PFSK-1 (cell line): Measurements from ENCODE around the gene IL26.

ENCODE experiments used
- FOXP2 ChIP-seq: optimal IDR thresholded peaks from 2 replicates; pipeline ENCODE3; 2011; ENCODE audit warnings: borderline replicate concordance, control low read depth, inconsistent platforms; ENCODE audit not compliant: insufficient read depth; ENCODE audit errors: extremely low read length, extremely low read depth
- POLR2AphosphoS5 ChIP-seq: IDR thresholded peaks from 2 replicates; pipeline ENCODE4 v1.6.1; 2012; ENCODE audit warnings: low read depth, mild to moderate bottlenecking, control low read depth, low read length, moderate library complexity
- SIN3A ChIP-seq: IDR thresholded peaks from 2 replicates; pipeline ENCODE4 v1.6.1; 2012; ENCODE audit warnings: mild to moderate bottlenecking, low read length, moderate library complexity, borderline replicate concordance; ENCODE audit not compliant: insufficient read depth
- TAF1 ChIP-seq: IDR thresholded peaks from 2 replicates; pipeline ENCODE4 v1.6.1; 2012; ENCODE audit warnings: low read length, control low read depth, borderline replicate concordance; ENCODE audit not compliant: insufficient read depth
- TF ChIP-seq, protein P1 (sequence below), 2 experiments: IDR thresholded peaks; 2 replicates each; pipeline versions ENCODE4 v1.6.1 to v1.8.0; 2011 to 2012; ENCODE audit warnings: low read depth in 2 of 2, low read length in 2 of 2, control low read depth in 1 of 2, inconsistent platforms in 1 of 2, mild to moderate bottlenecking in 1 of 2, moderate library complexity in 1 of 2; ENCODE audit not compliant: insufficient read depth in 1 of 2

The IL26 gene

DNA sequence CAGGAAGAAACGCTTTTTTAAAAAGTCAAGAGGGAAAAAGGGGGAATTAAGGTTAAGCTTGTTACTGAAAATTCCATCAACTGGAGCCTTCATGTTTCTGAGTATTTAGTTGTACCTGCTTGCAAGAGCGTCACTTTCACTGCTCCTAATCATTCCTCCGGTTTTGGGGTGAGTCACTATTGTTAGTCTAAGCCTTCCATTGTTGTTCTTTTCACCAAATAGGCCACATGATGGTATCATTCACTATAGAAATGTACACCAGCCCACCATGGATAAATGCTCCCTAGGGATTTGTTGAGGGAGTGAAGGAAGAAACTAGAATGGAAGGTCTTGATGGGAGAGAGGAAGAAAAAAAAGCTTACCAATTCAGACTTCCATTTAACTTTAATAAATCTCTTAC lies 24.8 kb upstream of the IL26 start:
- no peak for TF ChIP-seq POLR2AphosphoS5
- TF ChIP-seq SIN3A: no peak

DNA sequence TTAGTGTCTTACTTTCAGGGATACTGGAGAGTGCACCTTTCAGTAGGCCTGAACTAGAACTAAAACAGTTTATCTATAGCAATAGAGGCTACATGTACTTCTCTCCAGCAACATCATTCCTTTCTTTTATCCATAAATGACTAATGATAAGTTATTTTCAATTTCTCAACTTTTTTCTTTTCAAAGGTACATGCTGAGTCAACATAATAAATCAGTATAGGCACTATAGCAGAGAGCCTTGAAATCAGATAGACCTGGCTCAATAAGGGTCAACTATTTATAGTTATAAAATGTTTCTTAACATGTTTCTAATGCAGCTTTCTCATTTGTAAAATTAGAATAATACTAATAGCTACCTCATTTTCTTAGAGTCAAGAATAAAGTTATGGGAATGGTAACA lies 22.2 kb upstream of the IL26 start:
- no peak for TF ChIP-seq SIN3A
- TF ChIP-seq, protein P1, sequence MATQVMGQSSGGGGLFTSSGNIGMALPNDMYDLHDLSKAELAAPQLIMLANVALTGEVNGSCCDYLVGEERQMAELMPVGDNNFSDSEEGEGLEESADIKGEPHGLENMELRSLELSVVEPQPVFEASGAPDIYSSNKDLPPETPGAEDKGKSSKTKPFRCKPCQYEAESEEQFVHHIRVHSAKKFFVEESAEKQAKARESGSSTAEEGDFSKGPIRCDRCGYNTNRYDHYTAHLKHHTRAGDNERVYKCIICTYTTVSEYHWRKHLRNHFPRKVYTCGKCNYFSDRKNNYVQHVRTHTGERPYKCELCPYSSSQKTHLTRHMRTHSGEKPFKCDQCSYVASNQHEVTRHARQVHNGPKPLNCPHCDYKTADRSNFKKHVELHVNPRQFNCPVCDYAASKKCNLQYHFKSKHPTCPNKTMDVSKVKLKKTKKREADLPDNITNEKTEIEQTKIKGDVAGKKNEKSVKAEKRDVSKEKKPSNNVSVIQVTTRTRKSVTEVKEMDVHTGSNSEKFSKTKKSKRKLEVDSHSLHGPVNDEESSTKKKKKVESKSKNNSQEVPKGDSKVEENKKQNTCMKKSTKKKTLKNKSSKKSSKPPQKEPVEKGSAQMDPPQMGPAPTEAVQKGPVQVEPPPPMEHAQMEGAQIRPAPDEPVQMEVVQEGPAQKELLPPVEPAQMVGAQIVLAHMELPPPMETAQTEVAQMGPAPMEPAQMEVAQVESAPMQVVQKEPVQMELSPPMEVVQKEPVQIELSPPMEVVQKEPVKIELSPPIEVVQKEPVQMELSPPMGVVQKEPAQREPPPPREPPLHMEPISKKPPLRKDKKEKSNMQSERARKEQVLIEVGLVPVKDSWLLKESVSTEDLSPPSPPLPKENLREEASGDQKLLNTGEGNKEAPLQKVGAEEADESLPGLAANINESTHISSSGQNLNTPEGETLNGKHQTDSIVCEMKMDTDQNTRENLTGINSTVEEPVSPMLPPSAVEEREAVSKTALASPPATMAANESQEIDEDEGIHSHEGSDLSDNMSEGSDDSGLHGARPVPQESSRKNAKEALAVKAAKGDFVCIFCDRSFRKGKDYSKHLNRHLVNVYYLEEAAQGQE (IDR thresholded peaks at IDR 0.05; ENCODE audit: insufficient read depth in 1 of 2, low read depth in 2 of 2, low read length in 2 of 2): no peak

DNA sequence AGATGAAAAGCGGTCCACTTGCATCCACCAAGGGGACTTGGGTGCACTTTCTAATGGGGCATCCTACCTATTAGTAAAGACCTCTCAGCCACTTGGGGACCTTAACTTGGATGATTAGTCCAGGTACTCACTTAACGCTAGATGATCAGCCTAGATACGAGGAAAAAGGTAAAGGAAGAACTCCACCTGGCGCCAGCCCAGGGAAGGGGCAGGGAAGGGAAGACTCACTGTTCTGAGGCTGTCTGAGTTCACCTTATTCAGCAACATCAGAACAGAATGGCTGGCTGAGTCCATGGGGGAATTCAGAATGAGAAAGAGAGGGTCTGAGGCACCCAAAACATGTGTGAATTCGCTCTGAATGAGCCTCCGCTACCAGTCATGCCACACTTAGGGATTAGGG lies 20.7 kb upstream of the IL26 start:
- TF ChIP-seq TAF1 (no peak), SIN3A (no peak)
- TF ChIP-seq, protein P1 (IDR thresholded peaks at IDR 0.05; ENCODE audit: insufficient read depth in 1 of 2, low read depth in 2 of 2, low read length in 2 of 2): no peak

DNA sequence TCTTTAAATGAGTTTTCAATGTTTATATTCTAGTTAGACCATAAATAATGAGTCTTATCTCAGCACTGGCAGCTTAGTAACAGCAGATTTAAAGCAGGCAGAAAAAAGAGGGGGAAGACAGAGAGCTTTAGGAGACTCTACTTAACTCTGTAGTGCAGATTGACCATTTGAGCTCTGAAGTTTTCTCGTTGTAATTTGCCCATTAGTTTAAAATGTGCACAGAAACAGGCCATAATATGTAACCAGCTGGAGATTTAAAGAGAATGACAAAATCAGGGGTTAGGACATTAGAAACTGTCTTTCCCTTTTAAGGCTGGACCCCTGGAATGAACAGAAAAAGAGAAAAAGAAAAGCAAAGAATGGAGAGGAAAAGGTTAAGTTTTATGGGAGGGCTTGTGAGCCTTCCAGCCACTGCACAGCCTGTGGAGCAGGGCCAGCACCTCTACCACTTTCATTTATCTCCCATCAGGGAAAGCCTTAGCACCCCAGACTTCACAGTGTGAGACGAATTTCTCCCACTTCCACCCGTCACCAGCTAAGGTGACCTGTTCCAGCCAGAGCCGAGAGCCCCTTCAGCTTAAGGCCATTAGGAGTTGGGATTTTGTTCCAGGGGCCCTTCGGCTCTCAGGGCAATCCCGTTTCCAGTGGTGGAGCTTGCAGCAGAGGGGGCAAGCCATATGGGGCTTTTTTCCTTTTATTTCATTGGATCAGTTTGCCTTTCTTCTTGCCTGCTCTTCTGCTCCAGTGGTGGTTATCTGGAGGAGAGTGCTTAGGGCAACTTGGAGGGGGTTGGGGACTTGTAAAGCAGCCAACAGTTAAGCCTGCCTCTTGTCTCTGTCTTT lies 19.8 kb upstream of the IL26 start:
- TF ChIP-seq TAF1 (no peak), POLR2AphosphoS5 (no peak), FOXP2 (no peak), SIN3A (no peak)
- TF ChIP-seq, protein P1 (IDR thresholded peaks at IDR 0.05; ENCODE audit: insufficient read depth in 1 of 2, low read depth in 2 of 2, low read length in 2 of 2): no peak

DNA sequence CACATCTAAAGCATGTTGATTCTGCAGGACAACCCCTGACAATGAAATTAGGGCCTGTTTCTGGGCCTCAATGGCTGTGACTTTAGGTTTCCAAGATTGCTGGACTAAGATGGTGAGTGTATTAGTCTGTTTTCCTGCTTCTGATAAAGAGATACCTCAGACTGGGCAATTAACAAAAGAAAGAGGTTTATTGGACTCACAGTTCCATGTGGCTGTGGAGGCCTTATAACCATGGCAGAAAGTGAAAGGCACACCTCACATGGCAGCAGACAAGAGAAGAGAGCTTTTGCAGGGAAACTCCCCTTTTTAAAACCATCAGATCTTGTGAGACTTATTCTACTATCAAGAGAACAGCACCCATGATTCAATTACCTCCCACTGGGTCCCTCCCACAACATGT lies 17.2 kb upstream of the IL26 start:
- TF ChIP-seq SIN3A: no peak
- TF ChIP-seq TAF1: no peak
- no peak for TF ChIP-seq FOXP2
- TF ChIP-seq, protein P1 (IDR thresholded peaks at IDR 0.05; ENCODE audit: insufficient read depth in 1 of 2, low read depth in 2 of 2, low read length in 2 of 2): no peak
- no peak for TF ChIP-seq POLR2AphosphoS5
